Measurements from ENCODE around the gene BTG2.
A peak's percentile ranks its signal among the peaks of the same experiment; 100 is the strongest.

The BTG2 gene

GRCh38 chr1:203276916-203277545, 28.3 kb upstream of the BTG2 start:
- DNase-seq = no peak

- peak; percentile 12 for DNase-seq
Observed at GRCh38 chr1:203278082-203278884, 27.0 kb upstream of the BTG2 start.

GRCh38 chr1:203278885-203279406, 26.4 kb upstream of the BTG2 start:
- no peak for DNase-seq

GRCh38 chr1:203280061-203280460, 25.3 kb upstream of the BTG2 start:
- no peak for DNase-seq

GRCh38 chr1:203281033-203281432, 24.3 kb upstream of the BTG2 start:
- no peak for DNase-seq

- no peak for DNase-seq
Observed at GRCh38 chr1:203281851-203282661, 23.3 kb upstream of the BTG2 start.

- DNase-seq = no peak
Observed at GRCh38 chr1:203282720-203283542, 22.4 kb upstream of the BTG2 start.

- no peak for DNase-seq
Observed at GRCh38 chr1:203283597-203283996, 21.7 kb upstream of the BTG2 start.

GRCh38 chr1:203284411-203285123, 20.8 kb upstream of the BTG2 start:
- no peak for DNase-seq

GRCh38 chr1:203286161-203286984, 18.9 kb upstream of the BTG2 start:
- no peak for DNase-seq

GRCh38 chr1:203287109-203287893, 18.0 kb upstream of the BTG2 start:
- peak; percentile 44 for DNase-seq

GRCh38 chr1:203287898-203288297, 17.4 kb upstream of the BTG2 start:
- no peak for DNase-seq

- DNase-seq = peak; percentile 66
Observed at GRCh38 chr1:203288400-203288799, 16.9 kb upstream of the BTG2 start.

GRCh38 chr1:203289281-203289981, 15.9 kb upstream of the BTG2 start:
- no peak for DNase-seq

- no peak for DNase-seq
Observed at GRCh38 chr1:203289982-203290260, 15.4 kb upstream of the BTG2 start.

GRCh38 chr1:203290261-203291089, 14.8 kb upstream of the BTG2 start:
- peak; percentile 96 for DNase-seq

GRCh38 chr1:203291201-203292096, 13.9 kb upstream of the BTG2 start:
- peak; percentile 39 for DNase-seq

- no peak for DNase-seq
Observed at GRCh38 chr1:203295796-203296195, 9.5 kb upstream of the BTG2 start.

All from NCI-H774 (cell line).